NCI-H345 (cell line): ENCODE data around the gene EOMES.
"Not testable (repeated sequence)": the region's sequence is repeated elsewhere in the genome, so short reads cannot be mapped to it uniquely, and the experiment has no call there.

ENCODE experiments used
- DNase-seq: peaks from one replicate; lab custom pipeline; 2025; lab: John Stamatoyannopoulos, UW

Gene EOMES

DNA sequence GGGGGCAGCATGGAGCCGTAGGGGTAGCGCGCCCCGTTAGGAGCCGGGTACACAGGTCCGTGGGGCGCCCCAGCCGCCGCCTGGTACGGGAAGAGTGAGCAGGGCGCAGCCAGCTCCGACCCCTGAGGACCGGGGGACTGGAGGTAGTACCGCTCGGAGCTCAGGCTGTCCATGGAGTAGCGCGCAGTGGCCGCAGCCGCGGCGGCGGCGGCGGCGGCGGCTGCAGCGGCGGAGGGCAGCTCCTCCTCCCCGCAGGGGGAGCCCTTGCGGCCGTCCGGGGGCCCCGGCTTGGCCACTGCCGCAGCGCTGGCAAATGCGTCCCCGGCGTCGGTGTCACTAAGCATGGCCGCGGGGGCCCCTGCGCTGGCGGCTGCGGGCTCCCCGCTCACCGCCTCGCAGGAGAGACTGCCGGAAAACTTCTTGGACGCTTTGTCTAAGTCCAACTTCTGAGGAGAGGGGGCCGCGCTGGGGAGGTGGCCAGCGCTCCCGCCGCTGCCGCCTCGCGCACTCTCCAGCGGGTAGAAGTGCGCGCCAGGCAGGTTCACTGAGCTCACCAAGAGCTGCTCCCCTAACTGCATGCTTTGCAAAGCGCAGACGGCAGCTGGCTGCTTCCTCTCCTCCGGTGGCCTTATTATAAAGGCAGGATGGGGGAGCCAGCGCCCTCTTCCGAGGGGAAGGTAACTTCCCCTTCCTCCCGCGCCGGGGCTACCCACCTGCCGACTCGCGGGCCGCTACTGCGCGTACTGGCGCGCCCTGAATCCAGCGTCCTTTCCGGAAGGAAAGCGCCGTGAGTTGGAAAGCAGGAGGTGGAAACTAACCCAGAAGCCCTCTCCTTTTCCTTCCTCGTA is at the start of gene EOMES:
Gene EOMES (minus strand): TSS at position 607 of the 848 bp plus-strand sequence. CDS start 29 bp downstream, at position 578.
- peak; percentile 51 for DNase-seq

DNA sequence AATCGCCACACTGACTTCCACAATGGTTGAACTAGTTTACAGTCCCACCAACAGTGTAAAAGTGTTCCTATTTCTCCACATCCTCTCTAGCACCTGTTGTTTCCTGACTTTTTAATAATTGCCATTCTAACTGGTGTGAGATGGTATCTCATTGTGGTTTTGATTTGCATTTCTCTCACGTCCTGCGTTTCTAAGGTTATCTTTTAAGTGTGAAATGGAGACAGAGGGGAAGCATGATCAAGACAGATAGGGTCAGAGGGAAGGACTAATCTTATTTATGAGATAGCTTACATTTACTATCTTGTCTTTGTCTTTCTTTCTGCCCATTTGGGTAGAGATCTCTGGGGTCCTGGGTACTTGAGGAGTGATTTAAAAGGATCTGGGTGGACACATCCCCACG is 48.3 kb upstream of the EOMES start:
- not testable (repeated sequence) for DNase-seq

DNA sequence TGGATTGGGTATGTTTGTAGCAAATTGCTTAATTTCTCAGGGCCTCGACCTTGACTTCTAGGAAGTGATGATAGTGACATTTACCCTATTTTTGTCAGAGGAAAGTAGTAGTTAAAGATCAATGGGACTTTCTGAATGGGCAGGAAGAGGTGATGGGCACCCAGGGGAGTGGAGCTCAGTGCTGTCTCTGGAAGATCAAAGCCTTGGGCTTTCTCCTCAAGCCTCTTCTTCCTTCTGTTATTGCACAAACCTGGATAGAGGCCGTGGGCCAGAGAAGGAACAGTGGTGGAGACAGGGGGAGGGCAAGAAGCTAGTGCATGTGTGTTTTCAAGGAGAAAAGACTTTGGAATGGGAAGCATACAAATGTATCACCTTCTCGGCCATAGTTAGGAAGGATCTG is 44.9 kb upstream of the EOMES start:
- DNase-seq: no peak

DNA sequence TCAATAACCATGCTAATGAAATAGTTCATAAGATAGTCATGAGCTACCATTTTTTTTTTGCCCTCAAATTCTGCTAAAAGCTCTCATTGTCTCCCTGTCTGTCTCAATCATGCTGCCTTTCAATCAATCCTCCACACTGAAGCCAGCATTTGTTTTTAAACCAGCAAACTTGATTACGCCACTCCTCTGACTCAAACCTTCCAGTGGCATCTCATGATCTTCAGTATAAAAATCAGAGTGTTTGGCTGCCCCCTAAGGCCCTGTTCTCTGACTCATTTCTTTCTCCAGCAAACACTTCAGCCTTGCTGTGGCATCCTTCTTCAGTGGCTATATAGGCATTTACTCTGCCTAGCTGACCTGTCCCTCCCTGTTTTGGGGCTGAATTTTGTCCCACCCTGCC is 36.0 kb upstream of the EOMES start:
- no peak for DNase-seq

DNA sequence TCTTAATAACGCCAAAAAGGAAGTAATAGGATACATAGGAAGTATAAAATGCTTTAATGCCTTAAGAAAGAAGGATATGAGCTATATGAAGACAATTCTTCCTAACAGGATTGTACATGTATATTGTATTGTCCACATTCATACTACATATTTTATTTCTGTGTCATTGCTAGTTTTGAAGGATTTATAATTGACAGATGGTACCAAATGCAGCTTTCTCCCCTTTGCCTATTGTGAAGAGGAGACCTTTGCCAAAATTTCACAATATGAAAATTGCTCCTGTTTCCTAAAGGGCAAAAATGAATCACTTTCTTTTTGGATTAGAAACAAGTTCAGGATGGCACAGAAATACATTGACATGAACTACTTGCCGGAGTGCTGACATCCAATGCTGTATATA is 34.8 kb upstream of the EOMES start:
- no peak for DNase-seq

DNA sequence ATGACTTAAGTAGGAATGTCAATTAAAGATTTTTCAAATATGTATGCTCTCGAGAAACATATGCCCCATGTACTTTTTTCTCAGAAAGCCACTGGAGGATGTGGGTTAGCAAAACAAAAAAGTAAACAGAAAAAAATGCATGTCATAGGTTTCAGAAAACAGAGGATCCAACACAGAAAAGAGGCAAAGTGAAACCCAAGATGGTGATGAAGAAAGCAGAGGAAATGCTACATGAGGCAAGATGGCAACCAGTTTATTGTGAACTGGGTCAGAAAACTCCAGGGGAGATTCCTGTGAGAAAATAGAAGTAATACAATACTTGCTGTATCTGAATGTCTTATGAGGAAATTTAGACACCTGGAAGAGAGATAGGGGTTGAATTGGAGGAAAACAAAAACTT is 30.8 kb upstream of the EOMES start:
- DNase-seq: no peak

DNA sequence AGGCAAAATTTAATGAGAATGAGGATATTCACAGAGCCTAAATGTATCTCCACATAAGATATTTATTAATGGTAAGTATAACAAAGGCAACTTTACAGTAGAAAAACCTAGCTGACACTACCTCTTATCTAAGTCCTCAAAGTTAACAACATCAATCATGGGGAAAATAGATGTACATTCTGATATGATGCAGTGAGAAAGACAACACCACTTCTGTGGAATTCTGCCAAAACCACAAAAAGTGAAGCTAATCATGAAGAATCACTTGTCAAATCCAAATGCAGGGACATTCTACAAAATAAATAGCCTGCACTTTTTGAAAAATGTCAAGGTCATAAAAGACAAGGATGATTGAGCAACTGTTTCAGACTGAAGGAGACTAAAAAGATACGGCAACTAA is 27.5 kb upstream of the EOMES start:
- no peak for DNase-seq

DNA sequence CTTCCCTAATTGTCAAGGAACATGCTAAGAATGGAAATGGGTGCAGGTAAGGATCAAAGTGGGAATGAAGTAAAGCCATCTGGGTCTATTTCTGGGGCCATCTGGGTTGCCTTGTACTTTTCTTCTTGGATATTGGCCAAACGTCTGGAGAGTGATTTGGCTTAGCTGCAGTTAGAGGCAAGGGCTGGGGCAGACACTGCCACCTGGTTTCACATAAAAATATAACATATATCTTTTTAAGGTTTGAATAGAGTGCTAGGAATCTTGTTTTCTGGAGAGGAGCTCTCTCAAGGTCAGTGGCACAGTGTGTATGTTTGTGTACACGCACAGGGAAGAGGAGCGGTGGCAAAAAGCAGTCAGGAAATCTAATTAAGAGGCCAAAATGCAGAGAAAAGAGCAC is 24.7 kb upstream of the EOMES start:
- DNase-seq: no peak

DNA sequence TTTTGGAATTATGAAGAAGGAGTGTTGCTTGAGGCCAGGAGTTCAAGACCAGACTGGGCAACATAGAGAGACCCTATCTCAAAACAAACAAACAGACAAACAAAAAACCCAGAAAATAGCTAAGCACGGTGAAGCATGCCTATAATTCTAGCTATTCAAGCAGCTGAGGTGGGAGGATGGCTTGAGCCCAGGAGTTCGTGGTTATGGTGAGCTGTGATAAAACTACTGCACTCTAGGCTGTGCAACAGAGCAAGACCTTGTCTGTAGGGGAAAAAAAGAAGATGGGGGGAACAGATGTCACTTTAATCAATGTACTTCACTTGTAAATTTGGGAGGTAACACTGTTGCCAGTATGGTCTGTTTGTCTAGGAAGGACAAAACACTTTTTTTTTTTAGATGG is 18.7 kb upstream of the EOMES start:
- no peak for DNase-seq

DNA sequence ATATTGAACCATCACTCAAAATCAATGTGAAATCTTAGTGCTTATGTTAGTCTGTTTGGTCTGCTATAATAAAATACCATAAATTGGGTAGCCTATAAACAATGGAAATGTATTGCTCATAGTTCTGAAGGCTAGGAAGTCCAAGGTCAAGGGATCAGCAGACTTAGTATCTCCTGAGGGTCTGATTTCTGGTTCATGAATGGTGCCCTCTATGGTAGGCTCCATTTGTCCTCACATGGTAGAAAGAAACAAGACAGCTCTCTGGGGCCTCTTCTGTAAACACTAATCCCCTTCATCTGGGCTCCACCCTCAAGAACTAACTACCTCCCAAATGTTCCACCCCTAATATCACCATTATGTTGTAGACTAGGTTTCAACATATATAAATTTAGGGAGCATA is 15.0 kb upstream of the EOMES start:
- no peak for DNase-seq

DNA sequence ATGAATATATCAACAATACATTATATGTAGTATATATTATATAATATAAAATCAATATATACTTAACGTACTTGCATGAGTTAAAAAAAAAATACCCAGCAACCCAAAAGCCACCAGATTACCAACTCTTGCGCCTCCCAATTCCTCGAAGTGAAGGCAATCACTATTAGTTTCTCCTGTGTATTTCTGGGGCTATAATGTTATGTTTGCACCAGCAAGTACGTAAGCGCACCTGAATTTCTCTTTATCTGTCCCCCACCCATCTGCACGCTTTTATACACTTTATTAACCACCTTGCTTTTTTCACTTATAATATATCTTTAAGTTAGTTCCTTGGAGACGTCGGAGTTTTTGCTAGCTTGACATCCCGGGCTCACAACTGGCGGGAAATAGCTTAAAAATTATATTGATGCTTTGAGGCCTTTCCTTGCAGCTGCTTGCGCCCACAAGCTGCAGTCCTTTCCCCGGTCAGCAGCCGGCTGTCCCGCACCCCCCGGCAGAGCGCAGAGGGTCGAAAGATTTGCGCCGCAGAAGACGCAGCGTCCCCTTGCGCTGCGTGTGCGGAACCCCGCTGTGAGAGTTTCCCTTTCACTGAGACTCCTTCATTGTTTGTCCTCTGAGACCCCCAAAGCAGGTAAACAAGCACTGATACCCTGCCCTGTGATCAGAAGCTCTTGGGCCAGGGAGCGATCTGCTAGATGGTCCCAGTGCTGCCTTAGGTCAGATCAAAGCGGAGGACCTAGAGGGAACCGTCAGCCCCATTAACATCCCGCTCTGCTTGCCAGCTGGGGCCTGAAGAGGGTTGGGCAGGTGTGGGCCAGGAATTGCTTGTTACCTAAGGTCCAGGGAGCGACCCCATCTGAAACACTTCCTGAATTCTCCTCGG is 8.9 kb upstream of the EOMES start:
- DNase-seq: no peak

DNA sequence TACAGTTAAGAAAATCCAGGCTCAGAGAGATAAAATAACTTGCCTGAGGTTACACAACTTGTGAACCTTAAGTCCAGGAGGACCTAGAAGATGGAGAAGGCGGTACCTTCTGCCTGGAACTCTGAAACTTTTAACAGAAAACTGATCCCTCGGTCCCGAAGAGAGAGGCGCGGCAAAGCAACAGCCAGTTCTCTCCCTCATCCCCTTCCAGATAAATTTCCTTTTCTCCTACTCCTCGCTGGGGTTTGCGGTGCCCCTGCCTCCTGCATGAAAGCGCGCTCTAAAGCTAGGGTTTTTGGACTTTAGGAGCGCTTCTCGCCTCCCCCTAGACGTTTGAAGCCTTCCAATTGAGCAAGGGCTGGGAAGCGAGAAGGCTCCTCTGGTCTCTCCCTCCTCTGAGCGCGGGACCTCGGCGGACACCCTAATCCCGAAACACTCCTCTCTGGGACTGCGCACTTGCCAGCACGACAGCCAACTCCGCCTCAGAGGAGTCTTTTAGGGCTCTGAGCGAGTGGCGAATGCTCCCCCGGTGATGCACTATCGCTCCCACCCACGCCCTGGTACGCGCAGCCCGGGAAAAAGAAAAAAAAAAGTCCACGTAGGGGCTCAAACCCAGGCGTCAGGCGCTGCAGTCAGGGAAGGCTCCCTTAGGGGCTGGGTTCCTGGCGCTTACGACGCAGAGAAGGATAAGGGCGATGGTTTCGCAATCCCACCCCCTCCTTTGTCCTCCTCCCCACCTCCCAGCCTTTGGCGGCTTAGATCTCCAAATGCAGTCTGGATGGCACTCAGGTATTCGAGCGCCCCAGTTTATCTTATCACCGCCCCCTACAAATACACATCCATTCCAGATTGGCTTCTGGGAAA is 7.9 kb upstream of the EOMES start:
- DNase-seq: no peak

DNA sequence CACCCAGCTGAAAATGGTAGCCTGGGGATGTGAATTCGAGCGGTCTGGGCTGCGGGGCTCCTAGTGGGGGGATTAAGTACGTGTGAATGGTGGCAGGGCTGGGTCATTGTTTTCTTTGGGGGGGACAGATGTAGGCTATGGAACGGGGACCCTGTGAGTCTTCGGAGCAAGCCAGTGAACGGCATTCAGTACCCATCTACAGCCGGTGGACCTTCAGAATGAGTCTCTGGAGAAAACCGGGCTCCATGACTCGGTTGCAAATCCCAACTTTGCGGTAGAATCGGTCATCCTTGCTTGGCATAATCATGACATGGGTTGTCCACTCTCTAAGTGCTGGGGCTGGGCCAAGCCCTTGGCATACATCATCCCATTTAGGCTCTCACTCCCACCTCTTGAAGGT is 7.2 kb upstream of the EOMES start:
- no peak for DNase-seq

DNA sequence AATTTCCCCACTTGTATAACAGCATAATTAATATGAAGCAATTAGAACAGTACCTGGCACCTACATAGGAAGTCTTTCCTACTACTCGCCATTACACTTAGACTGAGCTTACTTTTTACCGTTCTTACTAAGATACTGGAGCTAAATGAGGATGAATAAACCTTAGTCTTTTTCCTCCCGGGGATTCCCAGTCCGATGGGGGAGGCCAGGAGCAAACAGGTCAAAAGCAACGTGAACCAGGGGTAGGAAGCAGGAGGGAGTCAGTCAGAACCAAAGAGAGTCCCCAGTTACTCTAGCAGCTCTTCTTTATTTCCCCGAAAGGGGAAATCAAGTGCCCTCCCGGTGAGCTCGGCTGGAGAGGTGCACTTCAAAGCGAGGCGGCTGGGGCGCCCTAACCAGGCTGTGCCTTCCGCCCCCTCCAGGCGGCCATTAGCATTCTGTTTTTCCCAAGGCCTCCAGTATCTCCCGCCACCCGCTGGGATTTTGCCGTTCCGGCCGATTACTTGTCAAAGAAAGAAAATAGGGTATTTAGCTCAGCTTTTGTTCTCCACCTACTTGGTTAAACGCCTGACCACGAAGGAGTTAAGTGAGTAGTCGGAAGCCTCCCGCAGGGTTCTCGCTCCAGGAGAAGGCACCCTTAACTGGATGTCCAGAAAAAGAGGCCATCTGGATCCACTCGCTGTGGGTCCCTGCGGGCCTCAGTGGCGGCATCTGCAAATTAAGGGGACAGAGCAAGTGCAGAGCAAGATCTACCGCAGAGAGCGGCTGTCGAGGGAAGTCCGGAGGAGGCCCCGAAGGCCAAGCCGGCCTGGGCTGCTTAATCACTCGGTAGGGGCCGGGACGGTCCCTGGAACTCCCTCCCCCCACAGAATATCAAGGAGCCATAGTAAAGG is 6.3 kb upstream of the EOMES start:
- peak; percentile 83 for DNase-seq

DNA sequence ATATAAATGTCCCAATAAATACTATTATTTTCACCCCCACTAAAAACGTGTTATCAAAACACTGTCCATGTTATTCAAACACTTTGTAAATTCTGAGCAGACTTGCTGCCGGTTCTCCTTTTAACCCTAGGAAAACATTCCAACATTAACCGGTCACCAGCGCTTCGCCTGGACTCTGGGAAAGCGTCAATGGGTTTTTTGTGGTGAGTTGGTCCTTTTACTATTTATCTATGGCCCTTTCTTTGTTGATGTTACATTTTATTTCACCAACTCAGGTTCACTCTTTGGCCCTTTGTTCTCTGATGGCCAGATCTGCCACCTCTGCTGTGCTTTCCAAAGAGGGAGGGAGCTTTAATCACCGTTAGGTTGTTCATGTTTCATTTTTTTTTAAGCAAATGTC is 4.1 kb upstream of the EOMES start:
- no peak for DNase-seq

DNA sequence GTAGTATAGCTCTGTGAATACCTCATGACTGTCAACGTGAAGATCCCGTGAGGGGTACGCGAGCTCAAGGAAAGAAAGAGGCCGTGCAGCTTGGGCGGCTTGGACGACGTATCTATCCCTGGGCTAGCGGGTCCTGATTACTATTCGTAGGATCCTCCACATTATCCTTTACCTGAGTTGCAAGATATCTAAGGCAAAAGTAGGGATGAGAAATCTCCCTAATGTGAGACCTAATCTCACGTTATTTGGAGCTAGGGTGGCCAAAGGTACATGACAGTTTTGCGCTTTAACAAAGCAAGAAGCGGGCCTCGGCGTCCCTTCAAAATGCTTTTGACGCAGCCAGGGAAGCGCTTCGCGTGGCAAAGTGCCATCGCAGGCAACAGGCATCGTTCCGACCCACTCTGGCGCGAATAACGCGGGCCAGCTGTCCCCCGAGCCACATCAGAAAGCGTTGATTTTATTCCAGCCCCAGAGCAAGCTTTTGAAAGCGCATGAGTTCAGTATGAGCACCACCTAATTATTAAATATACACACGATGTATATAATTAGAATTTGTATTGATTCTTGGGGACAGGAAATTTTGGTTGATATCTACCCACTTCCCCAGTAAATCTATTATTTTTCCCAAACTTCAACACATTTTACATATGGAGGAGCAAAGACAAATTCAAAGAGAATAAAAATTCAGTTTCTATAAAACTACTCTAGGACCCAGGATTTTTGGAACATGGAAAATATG is 2.5 kb upstream of the EOMES start:
- no peak for DNase-seq

DNA sequence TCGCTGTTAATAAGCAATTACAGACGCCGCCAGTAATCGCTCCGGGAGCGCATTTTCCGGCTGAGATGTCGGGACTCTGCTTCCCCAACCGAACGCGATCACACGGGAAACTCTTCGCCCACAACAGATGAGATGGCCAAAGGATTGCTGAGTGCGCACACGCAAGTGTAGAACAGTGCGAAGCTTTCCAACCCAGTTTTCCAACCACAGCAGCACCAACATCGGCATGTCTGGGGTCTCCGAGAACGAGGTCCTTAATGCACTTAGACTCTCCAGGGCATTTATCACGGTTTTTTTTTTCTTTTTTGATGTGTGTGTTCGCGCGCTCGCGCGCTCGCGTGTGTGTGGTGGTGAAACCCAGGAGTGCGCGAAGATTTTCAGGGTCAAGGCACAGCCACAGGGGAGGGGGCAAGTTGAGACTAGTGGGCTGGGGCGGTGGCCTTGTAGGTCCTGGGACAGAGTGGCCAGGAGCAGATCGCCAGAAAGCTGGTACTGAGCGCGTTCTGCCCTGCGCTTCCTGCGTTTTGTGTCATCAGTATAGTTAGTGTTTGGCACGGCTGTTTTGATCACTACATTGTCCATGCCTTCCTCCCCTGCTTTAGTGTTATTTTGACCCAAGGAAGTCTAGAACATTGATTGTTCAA is 1.8 kb upstream of the EOMES start:
- no peak for DNase-seq

DNA sequence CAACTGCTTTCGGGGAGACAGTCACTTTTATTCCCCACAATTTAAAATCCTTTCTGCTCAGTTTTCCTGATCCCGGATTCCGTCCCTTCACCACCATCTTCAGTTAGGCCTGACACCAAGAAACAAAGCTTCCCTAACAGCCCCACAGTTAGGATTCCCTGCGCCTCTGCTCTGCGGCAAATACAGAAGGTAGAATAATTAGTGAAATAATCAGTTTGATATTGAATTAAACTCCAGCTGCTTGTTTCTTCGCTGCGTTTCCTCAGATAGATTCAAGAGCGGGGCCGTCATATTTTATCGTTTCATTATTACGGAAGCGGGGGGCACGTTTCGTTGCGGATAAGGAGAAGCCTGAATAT is 1.3 kb upstream of the EOMES start:
- no peak for DNase-seq

DNA sequence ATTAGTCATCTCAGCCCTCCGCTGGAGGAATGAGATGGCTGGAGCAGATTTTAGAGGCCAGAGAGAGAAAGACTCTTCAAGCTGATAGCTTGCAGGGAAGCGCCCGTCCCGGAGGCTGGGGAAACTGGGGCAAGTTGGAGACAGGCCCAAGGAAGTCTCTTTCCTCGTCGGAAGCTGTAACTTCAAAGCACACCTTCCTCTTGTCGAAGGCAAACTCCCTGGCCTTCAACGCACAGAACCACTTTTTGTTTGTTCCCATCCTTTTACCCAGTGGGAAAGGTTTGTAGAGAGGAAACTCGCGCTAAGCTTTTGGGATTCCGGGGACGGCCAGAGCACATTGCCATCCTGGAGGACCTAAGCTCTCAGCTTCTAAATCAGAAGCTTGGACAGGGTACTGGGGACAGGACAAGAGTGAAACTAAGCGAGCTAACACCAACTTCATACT is 900 bp upstream of the EOMES start:
- no peak for DNase-seq
